Caki2 (cell line): ENCODE results near the gene SERPINB11. TPM values are rescaled to one million over a fixed set of nuclear protein-coding genes. Genes with fewer than 3 reads are reported as not detected.
"Not testable (repeated sequence)": the region's sequence is repeated elsewhere in the genome, so short reads cannot be mapped to it uniquely, and the experiment has no call there.

Experiments
- DNase-seq: peaks from one replicate; pipeline ENCODE4 v3.0.0-alpha.2; 2015; ENCODE audit warnings: low read depth
- in situ Hi-C: cut with HindIII; loops from 2 replicates; pipeline ENCODE4 v1.10.0; 2016; ENCODE audit warnings: low sequenced_read_pairs, low pct_unique_long_range_greater_than_20kb, mixed read lengths
- total RNA-seq: library from RNA; depleted of rRNA; stranded (reverse); fragments of >200 nt; shearing (Covaris generic); gene quantifications from 2 replicates; pipeline ENCODE4 v1.2.3, GENCODE V29; 2014; ENCODE audit warnings: low replicate concordance

The SERPINB11 gene
- total RNA-seq, 1 experiment from 2014 or later = not detected

DNA sequence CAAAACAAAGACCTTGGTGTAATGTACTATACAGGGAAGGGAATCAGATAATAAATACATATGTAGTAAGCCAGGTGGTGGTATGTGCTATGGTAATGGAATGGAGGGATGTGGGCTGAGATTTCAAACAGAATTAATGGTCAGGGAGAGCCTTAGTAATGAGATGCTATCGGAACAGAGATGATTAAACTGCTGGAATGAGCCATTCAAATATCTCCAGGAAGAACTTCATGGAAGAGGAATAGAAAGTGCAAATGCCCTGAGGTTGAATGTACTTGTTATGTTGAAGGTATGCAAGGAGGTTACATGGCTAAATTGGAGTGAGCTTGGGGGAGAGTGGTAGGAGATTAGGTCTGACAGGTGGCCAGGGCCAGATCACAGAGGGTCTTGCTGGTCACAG lies 5.1 kb downstream of the SERPINB11 start:
- in situ Hi-C loops = no loop called here
- no peak for DNase-seq

DNA sequence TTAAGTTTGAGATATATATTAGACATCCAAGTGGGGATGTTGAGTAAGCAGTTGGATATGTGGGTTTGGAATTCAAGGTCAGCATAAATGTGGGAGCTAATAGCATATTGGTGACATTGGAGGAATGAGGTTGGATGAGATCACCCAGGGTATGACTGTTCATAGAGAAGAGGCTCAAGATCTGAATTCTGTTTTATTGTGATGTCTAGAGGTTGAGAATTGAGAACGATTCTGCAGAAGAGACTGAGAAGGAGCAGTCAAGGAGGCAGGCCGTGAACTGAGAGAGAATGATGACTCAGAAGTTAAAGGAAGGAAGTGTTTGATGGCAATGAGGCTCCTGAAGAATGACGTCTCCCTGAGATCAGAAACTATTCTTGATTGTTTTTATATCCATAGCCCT lies 5.9 kb downstream of the SERPINB11 start:
- in situ Hi-C loops = no loop called here
- DNase-seq = no peak

DNA sequence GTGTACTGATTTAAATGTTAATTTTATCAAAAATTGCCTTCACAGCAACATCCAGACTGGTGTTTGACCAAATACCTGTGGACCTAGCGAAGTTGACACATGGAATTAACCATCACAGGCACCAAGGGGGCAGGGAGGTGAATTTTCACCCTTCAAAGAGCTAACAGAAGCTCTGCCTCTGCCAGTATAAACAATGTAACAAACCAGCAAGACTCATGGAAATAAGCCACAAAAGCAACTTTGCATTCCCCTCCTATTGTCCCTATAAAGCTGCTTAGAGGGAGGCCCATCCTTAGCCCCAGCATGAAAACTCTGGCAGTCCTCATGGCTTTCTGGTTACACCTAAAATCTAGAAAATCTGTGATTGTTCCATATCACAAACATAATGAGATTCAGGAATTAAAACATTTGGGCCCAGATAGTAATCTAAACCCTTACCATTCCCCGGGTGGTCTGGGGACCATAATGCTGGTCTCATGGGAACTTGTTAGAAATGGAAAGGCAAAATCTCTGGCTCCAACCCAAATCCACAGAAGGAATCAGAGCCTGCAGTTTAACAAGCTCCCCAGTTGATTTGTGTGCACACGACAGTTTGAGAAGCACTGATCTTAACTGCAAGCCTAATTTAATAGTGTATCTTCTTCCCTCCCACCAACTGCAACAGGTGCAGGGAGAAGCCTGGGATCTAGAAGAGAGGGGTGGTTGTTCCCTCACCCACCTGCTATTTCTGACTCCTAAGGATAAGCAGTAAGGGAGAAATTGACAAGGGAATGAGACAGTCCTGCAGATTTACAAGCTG lies 23.1 kb downstream of the SERPINB11 start:
- in situ Hi-C loops = no loop called here
- DNase-seq = no peak

DNA sequence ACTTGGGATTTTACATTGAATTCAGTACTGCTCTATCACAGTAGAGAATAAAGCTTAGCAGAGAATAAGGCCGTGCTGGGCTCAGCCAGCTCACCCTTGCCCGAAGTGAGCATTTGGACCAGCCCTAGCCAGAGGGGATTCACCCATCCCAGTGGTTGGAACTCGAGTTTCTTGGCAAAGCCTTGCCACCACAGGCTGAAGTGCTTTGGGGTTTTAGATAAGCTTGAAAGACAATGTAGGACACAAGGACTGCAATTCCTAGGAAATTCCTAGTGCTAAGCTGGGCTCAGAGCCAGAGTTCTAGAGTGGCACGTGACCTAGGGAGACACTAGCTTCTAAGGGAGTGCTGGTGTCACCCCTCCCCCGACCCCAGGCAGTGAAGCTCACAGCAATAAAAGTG lies 28.0 kb downstream of the SERPINB11 start:
- DNase-seq = no peak
- in situ Hi-C loops = no loop called here

DNA sequence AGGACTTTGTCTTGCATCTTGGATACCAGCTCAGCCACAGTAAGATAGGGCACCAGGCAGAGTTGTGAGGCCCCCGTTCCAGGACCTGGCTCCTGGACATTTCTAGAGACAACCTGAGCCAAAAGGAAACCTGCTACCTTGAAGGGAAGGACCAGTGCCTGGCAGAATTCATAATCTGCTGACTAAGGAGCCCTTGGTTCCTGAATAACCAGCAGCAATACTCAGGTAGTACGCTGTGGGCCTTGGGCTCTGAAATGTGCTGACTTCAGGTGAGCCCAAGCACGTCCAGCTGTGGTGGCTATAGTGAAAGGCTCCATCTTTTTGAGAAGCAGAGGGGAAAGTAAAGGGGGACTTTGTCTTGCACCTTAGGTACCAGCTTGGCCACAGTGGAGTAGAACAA lies 28.5 kb downstream of the SERPINB11 start:
- DNase-seq = no peak
- in situ Hi-C loops = no loop called here

DNA sequence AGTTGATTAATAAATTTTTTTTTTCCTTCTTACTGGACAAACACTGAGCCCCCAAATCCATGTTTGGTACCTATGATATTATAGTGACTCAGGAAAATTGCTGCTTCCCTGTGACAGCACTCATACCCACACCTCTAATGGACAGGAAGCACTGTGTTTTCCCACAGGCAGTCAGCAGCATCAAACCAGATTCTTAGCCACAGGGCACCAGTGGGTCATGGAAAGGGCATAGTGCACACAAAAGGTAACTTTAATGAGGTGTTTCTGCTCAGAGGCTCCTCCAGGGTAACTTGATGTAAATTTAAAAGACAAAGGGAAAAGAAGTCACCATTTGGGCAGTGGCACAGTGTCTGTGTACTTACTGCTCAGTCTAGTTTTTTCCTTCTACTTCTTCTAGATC lies 34.1 kb downstream of the SERPINB11 start:
- in situ Hi-C loops = no loop called here
- peak; percentile 77 for DNase-seq

- no peak for DNase-seq
- in situ Hi-C loops = no loop called here
These were observed 39.0 kb downstream of the SERPINB11 start for GRCh38 chr18:63741769-63742168.

GRCh38 chr18:63747006-63747405 lies 44.2 kb downstream of the SERPINB11 start:
- in situ Hi-C loops = no loop called here
- DNase-seq = no peak

DNA sequence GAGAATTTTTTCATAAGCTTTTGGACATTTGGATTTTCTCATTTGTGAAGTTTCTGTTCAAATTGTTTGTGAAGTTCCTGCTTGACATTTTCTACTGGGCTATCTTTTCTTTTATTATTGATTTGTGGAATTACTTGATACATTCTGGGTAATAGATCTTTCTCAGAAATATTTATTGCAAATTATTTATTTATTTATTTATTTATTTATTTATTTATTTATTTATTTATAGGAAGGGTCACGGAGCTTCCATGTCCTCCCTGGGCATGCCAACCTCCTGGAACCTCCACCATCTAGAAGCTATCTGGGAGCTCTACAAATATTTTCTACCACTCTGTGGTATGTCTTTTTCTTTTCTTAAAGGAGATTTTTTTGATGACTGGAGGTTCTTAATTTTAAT lies 46.7 kb downstream of the SERPINB11 start:
- DNase-seq = no peak
- in situ Hi-C loops = no loop called here

DNA sequence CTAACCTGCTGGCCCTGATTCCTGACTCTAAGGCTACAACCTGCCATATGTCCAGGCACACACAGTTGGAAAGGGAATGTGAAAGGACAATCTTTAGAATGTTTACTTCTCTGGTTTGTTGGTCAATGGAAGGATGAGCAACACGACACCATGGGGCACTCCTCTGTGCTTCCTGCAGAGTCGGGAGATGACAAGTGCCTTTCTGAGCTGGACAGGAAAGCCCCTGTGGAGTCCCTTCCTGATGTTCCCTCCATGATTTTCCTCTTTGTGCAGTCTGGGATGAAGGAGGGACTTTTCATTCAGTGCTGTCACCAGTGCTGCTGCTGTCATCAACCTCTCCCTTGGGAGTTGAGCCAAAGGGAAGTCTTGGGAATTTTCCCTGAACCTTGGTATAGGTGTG lies 49.9 kb downstream of the SERPINB11 start:
- in situ Hi-C loops = no loop called here
- DNase-seq = no peak

- in situ Hi-C loops = no loop called here
- DNase-seq = no peak
These were observed 50.9 kb downstream of the SERPINB11 start for GRCh38 chr18:63753676-63754075.

- in situ Hi-C loops = no loop called here
- no peak for DNase-seq
These were observed 54.8 kb downstream of the SERPINB11 start for GRCh38 chr18:63757541-63757940.

DNA sequence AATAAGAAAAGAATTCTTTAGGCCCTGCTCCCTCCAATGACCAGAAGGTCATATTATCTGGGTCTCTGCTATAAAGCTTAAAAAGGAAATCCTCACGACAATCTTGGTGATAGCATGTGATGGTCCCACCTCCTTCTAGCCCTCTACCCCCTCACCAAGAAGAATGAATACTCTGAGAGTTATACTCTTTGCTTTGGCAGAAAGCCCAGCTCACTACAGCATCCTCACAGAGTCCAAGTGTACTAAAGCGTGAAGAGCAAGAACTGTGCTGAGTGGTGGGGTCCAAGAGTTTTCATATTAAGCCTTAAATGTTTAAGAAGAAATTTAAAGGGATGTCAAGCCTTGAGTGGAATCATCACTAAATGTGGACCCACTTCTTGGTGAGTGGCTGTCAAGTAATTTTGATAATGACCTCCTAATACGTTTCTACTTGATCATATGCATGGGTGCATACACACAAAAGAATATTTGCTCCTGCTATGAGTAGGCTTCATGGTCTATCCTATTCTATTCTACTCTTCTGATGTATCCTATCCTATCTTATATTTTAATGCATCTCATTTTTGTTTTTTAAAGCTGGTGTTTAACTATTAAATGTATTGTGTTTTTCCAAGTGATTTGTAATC lies 56.0 kb downstream of the SERPINB11 start:
- DNase-seq = peak; percentile 31
- in situ Hi-C loops = no loop called here

DNA sequence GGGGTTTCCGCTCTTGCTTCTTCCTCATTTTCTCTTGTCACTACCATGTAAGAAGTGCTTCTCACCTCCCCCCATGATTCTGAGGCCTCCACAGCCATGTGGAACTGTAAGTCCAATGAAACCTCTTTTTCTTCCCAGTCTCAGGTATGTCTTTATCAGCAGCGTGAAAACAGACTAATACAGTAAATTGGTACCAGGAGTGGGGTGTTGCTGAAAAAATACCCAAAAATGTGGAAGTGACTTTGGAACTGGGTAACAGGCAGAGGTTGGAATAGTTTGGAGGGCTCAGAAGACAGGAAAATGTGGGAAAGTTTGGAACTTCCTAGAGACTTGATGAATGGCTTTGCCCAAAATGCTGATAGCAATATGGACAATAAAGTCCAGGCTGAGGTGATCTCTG lies 57.0 kb downstream of the SERPINB11 start:
- in situ Hi-C loops, DNase-seq: not testable (repeated sequence)

DNA sequence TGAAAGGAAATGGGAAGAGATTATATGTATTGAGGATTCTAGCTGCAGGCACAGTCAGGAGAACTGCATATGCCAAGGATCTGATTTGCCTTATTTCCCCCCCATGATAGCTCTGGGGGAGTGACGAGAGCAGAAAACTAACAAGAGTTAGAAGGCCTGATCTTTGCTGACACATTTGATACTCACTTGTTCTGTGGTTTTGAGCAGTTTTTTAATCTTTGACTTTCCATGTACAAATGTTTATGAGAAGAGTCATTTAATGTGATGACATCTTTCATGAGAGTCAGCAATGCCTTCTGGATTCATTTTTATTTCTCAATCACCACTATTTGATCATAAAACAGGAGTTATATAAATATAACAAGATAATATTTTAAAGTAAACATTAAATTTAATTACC lies 59.8 kb downstream of the SERPINB11 start:
- in situ Hi-C loops = no loop called here
- no peak for DNase-seq

DNA sequence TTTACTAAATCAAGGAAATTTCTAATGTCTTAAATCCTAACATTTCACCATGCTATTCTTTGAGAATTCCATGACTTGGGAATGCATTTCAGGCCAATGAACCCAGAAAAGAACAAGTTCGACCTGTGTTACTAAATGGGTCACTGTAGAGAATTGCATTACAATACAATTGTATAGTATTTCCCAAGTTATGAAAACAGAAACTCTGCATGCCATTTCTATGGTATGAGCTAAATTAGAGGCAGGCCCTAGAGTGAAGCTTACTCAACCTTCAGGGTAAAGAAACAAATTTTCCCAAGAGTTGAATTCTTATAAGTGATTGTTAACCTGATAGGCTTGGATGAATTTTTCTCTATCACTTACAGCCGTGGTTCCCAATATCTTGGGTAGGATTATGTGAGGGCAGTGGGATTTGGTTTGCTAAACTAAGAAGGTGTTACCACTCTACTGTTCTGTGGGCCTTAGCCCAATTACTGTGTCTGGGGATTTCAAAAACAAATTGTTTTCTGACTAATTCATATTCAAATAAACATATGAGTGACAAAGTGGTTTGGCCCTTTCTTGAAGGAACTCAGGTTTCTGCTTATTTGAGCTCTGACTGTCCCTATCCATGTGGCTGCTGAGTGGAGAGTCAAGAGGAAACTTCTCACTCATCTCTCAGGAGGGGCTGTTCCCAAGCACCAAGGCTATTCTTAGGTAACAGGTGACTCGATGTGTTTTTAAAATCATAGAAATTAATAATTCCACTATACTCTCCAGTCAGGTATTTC lies 61.3 kb downstream of the SERPINB11 start:
- in situ Hi-C loops = no loop called here
- no peak for DNase-seq

GRCh38 chr18:63765837-63766236 lies 63.1 kb downstream of the SERPINB11 start:
- no peak for DNase-seq
- in situ Hi-C loops = no loop called here
